Lower leg skin (tissue), 3 donors: ENCODE measurements around the gene PSMB3.

ENCODE experiments used
- CTCF ChIP-seq, 3 donors: fragments of 450-650 bp; IDR thresholded peaks; one replicate each; pipeline ENCODE4 v1.5.1; 2016; ENCODE audit warnings: antibody characterized with exemption in 3 of 3, mild to moderate bottlenecking in 3 of 3, moderate library complexity in 2 of 3
- POLR2A ChIP-seq, 2 donors: fragments of 450-650 bp; IDR thresholded peaks; one replicate each; pipeline ENCODE4 v1.6.1; 2016 to 2017; ENCODE audit warnings: antibody characterized with exemption in 2 of 2, mild to moderate bottlenecking in 1 of 2, moderate library complexity in 1 of 2

GRCh38 chr17:38747463-38748148 is 4.9 kb upstream of the PSMB3 start:
- TF ChIP-seq CTCF (IDR thresholded peaks at IDR 0.05): no peak
- no peak for TF ChIP-seq POLR2A (IDR thresholded peaks at IDR 0.05)
